NB4 (cell line): Measurements from ENCODE around the gene ZNF708.

Experiments
- POLR2A ChIP-seq: IDR thresholded peaks from 2 replicates; pipeline ENCODE4 v1.6.1; 2011; ENCODE audit warnings: mild to moderate bottlenecking; ENCODE audit not compliant: insufficient read length; ENCODE audit errors: extremely low read depth
- TF ChIP-seq, protein P1 (sequence below): IDR thresholded peaks from one replicate; pipeline ENCODE4 v1.5.1; 2012; ENCODE audit warnings: low read depth, low read length
- TF ChIP-seq, protein P2 (sequence below): IDR thresholded peaks from 2 replicates; pipeline ENCODE4 v1.6.1; 2011; ENCODE audit warnings: low read depth, low read length

DNA sequence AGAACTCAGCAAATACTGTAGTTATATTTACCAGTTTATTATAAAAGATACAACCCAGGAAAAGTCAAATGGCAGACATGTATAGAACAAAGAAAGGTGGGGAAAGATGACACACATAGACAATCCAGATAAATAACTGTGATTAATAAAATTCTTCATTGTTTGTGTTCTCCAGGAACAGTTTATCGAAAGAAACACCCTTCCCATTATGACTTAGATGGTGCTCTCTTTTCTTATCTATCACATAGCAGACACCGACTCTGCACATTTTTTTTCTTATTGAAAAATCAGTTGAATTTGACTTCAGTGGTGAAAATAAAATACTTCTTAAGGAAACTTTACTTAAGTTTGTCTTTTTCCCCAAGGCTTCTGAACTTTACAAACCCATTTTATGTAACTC, 6.2 kb downstream of the ZNF708 start:
- TF ChIP-seq, protein P1, sequence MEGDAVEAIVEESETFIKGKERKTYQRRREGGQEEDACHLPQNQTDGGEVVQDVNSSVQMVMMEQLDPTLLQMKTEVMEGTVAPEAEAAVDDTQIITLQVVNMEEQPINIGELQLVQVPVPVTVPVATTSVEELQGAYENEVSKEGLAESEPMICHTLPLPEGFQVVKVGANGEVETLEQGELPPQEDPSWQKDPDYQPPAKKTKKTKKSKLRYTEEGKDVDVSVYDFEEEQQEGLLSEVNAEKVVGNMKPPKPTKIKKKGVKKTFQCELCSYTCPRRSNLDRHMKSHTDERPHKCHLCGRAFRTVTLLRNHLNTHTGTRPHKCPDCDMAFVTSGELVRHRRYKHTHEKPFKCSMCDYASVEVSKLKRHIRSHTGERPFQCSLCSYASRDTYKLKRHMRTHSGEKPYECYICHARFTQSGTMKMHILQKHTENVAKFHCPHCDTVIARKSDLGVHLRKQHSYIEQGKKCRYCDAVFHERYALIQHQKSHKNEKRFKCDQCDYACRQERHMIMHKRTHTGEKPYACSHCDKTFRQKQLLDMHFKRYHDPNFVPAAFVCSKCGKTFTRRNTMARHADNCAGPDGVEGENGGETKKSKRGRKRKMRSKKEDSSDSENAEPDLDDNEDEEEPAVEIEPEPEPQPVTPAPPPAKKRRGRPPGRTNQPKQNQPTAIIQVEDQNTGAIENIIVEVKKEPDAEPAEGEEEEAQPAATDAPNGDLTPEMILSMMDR = no peak
- TF ChIP-seq POLR2A = no peak
- TF ChIP-seq, protein P2, sequence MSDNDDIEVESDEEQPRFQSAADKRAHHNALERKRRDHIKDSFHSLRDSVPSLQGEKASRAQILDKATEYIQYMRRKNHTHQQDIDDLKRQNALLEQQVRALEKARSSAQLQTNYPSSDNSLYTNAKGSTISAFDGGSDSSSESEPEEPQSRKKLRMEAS = no peak
